IPS-18a (cell line): ENCODE data around the gene MPP4.

Source experiments
- H3K27ac ChIP-seq: one replicate; pipeline ENCODE4 v1.5.1; 2013; ENCODE audit warnings: low read length
- H3K27me3 ChIP-seq: one replicate; pipeline ENCODE4 v1.6.1; 2013; ENCODE audit warnings: mild to moderate bottlenecking, low read length; ENCODE audit not compliant: control insufficient read depth, insufficient read depth
- H3K36me3 ChIP-seq: one replicate; pipeline ENCODE4 v1.6.1; 2013; ENCODE audit warnings: low read depth, low read length; ENCODE audit not compliant: control insufficient read depth
- H3K4me1 ChIP-seq: one replicate; pipeline ENCODE4 v1.6.1; 2013; ENCODE audit warnings: low read depth, low read length; ENCODE audit not compliant: control insufficient read depth
- H3K4me3 ChIP-seq: one replicate; pipeline ENCODE4 v1.5.1; 2013; ENCODE audit warnings: low read length
- H3K9ac ChIP-seq: one replicate; pipeline ENCODE4 v1.6.1; 2013; ENCODE audit warnings: mild to moderate bottlenecking, low read length, moderate library complexity
- H3K9me3 ChIP-seq: one replicate; pipeline ENCODE4 v1.6.1; 2013; ENCODE audit warnings: low read depth, low read length; ENCODE audit not compliant: control insufficient read depth

Gene MPP4

DNA sequence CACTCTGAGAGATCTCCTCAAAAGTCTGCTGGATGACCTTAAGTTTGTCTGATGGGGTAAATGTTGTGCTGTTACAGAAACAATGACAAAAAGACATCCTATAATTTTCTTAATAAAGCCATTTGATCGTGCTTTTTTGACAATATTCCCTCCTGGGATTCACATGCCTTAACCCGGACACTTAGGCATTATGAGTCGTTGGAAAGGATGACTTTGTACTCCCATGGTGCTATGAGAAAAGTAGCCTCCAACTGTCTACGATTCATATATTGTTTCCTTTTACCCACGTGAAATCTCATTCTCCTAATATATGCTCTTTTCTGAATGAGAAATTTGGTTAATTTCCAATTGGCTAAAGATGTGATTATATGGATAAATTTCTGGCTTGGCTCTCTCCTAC, 6.1 kb upstream of the MPP4 start:
- H3K4me3 ChIP-seq: no peak overlapping the region
- no peaks in the 10 kb centered on the region for H3K9me3 ChIP-seq
- peaks cover 21% of the 10 kb centered on the region for H3K4me1 ChIP-seq
- no peak overlapping the region for H3K9ac ChIP-seq
- H3K36me3 ChIP-seq: peaks cover 25% of the 10 kb centered on the region
- H3K27me3 ChIP-seq: no peaks in the 10 kb centered on the region
- H3K27ac ChIP-seq: no peak overlapping the region

DNA sequence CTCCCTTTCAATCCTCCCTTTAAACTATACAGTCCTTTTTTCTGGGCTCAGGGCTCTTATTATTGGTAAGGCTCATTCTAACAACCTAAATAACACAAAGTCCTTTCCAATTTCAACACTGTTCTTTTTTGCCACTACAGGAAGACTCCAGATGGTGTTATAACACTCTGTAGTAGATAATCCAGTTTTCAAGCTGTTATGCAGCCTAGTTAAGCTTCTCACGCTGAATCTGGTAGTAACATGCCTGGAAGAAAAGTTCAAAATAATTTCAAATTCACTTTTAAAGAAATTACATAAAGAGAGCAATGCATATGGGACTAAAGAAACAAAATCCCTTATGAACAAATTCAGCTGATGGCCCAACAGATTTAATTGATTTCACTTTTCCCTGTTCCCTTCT, 3.2 kb upstream of the MPP4 start:
- Histone ChIP-seq H3K27me3 (no peaks in the 10 kb centered on the region), H3K9me3 (no peaks in the 10 kb centered on the region), H3K4me3 (no peak overlapping the region), H3K27ac (no peak overlapping the region), H3K4me1 (peaks cover 28% of the 10 kb centered on the region), H3K9ac (no peak overlapping the region), H3K36me3 (peaks cover 15% of the 10 kb centered on the region)

DNA sequence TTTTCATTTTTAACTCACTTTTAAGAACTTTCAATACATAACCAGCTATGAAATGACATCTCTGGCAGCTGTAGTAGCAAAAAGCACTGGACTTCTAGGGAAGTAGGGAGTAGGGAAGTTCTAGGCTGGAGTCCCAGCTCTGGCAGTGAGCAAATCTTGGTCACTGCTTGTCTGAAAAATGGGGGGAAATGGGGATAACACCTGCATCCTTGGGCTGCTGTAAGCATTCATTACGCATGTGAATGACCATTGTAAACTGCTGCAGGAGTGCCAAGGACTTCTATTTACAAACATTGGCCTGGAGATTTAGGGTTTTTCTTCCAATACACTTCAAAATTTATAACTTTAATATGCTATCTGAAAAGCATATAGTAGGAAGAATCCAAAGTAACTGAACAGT, 972 bp upstream of the MPP4 start:
- no peak overlapping the region for H3K27ac ChIP-seq
- peaks cover 9% of the 10 kb centered on the region for H3K36me3 ChIP-seq
- H3K9ac ChIP-seq: no peak overlapping the region
- H3K4me3 ChIP-seq: no peak overlapping the region
- no peaks in the 10 kb centered on the region for H3K9me3 ChIP-seq
- H3K4me1 ChIP-seq: peaks cover 33% of the 10 kb centered on the region
- H3K27me3 ChIP-seq: no peaks in the 10 kb centered on the region

DNA sequence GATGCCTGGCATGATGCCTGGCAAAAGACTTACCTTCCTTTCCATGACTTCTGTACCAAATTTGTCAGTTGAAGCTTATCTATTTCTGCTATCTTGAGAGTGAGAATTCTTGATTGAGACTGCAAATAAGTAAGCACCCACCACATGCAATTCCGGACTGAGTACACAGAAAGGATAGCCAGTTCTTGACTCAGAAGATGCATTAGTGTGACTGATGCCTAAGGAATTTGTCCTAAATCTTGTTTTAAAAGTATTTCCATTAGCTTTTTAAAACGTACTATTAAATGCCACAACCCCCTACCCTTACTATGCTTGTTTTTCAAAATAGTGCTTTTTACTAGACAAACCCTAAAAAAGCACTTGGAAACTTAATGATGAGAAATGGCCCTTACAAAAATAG, 545 bp downstream of the MPP4 start:
- Histone ChIP-seq H3K27me3 (no peaks in the 10 kb centered on the region), H3K4me3 (no peak overlapping the region), H3K36me3 (no peaks in the 10 kb centered on the region), H3K9me3 (no peaks in the 10 kb centered on the region), H3K27ac (no peak overlapping the region), H3K9ac (no peak overlapping the region), H3K4me1 (peaks cover 33% of the 10 kb centered on the region)

DNA sequence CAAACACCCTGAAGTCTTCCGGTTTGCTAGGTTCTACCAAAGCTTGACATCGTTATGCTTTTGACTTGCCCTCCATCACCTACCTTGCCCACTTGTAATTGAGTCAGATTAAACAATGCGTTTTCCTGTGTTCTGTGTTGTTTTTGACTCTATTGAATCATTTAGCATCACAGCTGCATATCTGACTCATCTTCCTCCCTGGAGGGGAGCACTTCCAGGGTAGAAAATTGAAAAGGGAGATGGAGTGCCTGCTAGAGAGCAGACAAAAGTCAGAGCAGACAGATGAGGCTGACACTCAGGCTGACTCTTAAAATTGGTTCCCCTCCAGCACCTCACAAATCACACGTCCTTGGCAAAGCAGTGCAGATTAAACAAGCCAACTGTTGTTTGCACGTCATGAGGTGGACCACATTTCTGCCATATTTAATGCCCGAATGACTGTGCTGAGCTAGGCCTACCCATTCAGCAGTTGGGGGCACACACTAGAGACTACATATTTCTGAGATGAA, 2.2 kb downstream of the MPP4 start:
- Histone ChIP-seq H3K9ac (no peak overlapping the region), H3K27ac (no peak overlapping the region), H3K36me3 (no peaks in the 10 kb centered on the region), H3K4me3 (no peak overlapping the region), H3K4me1 (peaks cover 29% of the 10 kb centered on the region), H3K27me3 (no peaks in the 10 kb centered on the region), H3K9me3 (no peaks in the 10 kb centered on the region)

DNA sequence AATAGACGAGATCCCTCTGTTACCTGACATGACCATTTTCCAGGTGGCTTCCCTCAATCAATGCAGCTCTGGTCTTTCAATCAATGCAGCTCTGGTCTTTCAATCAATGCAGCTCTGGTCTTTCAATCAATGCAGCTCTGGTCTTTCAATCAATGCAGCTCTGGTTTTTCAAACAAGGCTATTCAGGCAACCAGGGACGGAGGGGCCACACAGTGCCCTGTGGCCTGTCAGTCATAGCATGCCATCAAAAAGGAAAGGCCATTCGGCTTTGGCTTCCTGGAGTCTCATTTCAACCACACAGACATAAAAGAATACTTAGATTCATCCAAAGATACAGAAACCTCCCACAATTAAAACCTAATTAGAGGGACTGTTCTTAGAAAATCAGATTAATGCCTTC, 13.3 kb downstream of the MPP4 start:
- no peaks in the 10 kb centered on the region for H3K27me3 ChIP-seq
- H3K4me3 ChIP-seq: no peak overlapping the region

DNA sequence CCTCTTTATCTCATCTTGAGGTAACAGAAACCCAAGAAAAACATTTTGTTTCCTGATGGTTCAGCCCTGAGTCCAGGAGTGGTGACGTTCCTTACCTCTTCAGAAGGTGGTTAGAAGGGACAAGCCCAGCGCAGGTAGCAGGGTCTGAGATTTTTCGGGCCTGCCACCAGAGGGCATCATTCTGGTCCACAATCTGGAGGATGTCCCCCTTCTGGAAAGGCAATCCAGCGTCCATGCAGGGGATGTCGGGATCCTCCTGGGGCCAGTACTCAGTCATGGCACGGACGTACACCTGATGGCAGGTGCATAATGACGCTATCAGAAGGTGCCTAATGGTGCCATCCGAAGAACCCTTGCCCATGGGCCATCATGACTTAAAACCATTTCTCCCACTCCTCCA, 17.7 kb downstream of the MPP4 start:
- no peaks in the 10 kb centered on the region for H3K9me3 ChIP-seq
- no peak overlapping the region for H3K4me3 ChIP-seq
- no peaks in the 10 kb centered on the region for H3K36me3 ChIP-seq
- H3K27ac ChIP-seq: no peak overlapping the region
- no peak overlapping the region for H3K9ac ChIP-seq
- H3K27me3 ChIP-seq: no peaks in the 10 kb centered on the region
- H3K4me1 ChIP-seq: no peaks in the 10 kb centered on the region

More for the DNA sequence above, 13.3 kb downstream of the MPP4 start:
- no peaks in the 10 kb centered on the region for H3K4me1 ChIP-seq
- no peak overlapping the region for H3K9ac ChIP-seq
- H3K36me3 ChIP-seq: no peaks in the 10 kb centered on the region
- no peaks in the 10 kb centered on the region for H3K9me3 ChIP-seq
- H3K27ac ChIP-seq: no peak overlapping the region

DNA sequence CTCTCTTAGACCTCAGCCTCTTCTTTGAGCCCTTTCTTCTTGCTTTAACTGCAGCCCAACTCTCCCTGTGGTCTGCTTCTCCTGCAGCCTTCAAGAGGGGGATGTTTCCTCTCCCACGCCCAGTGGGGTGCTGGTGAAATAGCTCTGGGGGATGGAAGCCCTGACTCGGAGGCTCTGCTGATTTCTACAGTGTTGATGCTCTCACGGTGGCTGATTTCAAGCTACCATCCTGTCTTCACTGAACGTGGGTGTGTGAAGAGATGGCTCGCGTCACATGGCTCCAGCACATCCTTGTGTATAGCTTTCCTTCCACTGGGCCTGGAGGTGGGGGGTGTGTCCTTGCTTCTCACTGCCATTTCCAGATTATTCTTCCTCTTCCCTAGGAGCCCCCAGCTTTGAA, 20.0 kb downstream of the MPP4 start:
- no peak overlapping the region for H3K4me3 ChIP-seq
- no peaks in the 10 kb centered on the region for H3K4me1 ChIP-seq
- no peaks in the 10 kb centered on the region for H3K9me3 ChIP-seq
- H3K9ac ChIP-seq: no peak overlapping the region
- no peaks in the 10 kb centered on the region for H3K27me3 ChIP-seq
- H3K36me3 ChIP-seq: no peaks in the 10 kb centered on the region
- no peak overlapping the region for H3K27ac ChIP-seq

DNA sequence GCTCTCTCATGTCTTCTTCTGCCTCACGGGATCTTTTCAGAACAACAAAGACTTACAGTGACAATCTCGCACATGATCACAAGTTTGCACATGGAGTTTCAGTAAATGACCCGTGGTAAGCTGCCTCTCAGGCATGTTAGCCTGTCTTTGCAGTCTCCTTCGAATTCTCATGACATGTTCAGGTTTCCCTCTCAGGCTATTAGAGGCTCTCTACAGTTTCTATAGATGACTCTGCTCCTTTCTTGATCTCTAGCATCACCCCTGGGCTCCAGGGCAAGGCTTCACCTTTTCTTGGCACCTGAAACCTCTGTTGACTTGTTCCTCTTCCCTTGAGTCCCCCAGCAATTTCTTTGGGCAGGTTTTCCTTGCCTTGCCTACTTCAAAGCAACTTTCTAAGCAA, 23.0 kb downstream of the MPP4 start:
- Histone ChIP-seq H3K9me3 (no peaks in the 10 kb centered on the region), H3K9ac (no peak overlapping the region), H3K4me1 (no peaks in the 10 kb centered on the region), H3K27ac (no peak overlapping the region), H3K27me3 (no peaks in the 10 kb centered on the region), H3K36me3 (no peaks in the 10 kb centered on the region), H3K4me3 (no peak overlapping the region)

DNA sequence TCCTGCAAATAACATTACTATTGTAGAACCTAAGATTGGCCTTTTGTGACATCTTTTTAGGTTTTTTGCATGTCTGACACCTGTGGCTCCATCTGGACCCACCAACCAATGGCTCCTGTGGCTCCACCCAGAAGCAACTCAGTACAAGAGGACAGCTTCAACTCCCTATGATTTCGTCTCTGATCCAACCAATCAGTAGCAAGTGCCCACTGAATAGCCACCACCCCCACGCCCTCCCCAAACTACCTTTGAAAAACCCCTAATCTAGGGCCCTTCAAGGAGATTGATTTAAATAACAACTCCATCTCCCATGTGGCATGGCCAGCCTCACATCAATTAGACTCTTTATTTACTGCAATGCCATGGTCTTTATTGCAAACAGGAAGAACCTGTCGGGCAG, 23.6 kb downstream of the MPP4 start:
- H3K27me3 ChIP-seq: no peaks in the 10 kb centered on the region
- no peak overlapping the region for H3K27ac ChIP-seq

DNA sequence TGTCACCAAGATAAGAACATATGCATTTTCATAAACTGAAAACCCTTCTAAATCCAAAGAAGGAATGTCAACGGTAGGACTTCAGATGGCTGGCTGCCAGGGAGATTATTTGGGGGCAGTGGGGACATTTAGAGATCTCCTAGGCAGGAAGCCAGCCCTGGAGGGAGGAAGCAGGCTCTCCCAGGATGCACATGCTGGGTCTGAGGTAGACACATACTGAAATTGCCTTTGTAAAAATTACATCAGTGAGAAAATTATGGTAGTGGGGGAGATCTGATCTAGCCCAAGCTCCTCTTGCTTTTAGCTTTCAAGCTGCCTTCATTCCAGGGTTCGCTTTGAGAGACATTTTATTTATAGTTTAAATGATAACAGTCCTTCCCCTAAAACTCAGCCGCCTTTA, 24.1 kb downstream of the MPP4 start:
- Histone ChIP-seq H3K4me3 (no peak overlapping the region), H3K9ac (no peak overlapping the region), H3K27ac (no peak overlapping the region), H3K4me1 (no peaks in the 10 kb centered on the region), H3K36me3 (no peaks in the 10 kb centered on the region), H3K27me3 (no peaks in the 10 kb centered on the region), H3K9me3 (no peaks in the 10 kb centered on the region)

More for the DNA sequence above, 23.6 kb downstream of the MPP4 start:
- Histone ChIP-seq H3K9ac (no peak overlapping the region), H3K4me1 (no peaks in the 10 kb centered on the region), H3K9me3 (no peaks in the 10 kb centered on the region), H3K4me3 (no peak overlapping the region), H3K36me3 (no peaks in the 10 kb centered on the region)

DNA sequence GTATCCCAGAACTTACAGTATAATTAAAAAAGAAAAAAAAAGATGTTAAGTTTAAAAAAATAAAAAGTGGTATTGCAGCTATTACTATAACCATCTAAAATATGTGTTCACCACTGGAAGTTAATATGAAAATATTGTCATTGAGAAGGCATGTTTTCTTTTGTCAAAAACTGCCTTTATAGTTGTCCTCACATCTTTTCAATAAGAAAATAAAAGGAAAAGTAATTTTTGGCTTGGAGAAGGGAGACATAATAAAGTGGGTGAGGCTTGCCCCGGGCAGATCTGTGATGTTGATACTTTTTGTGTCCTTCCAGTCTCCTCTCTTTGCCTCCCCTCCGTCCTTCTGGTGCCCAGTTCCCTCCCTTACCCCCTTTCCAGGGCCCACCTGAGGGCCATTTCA, 24.9 kb downstream of the MPP4 start:
- Histone ChIP-seq H3K27me3 (no peaks in the 10 kb centered on the region), H3K9ac (no peak overlapping the region), H3K36me3 (no peaks in the 10 kb centered on the region), H3K4me1 (no peaks in the 10 kb centered on the region), H3K27ac (no peak overlapping the region), H3K9me3 (no peaks in the 10 kb centered on the region), H3K4me3 (no peak overlapping the region)
